Panc1 (cell line): ENCODE data around the gene HLA-DRB1.

ENCODE experiments used
- POLR2AphosphoS5 ChIP-seq: IDR thresholded peaks from 2 replicates; pipeline ENCODE4 v1.6.1; 2012; ENCODE audit warnings: mild to moderate bottlenecking, low read depth, low read length, moderate library complexity
- SIN3A ChIP-seq: IDR thresholded peaks from 2 replicates; pipeline ENCODE4 v1.6.1; 2012; ENCODE audit warnings: low read depth, mild to moderate bottlenecking, low read length, moderate library complexity, borderline replicate concordance; ENCODE audit not compliant: insufficient read depth
- TF ChIP-seq, protein P1 (sequence below): fragments of 450-650 bp; IDR thresholded peaks from 2 replicates; pipeline ENCODE4 v1.5.1; 2017; ENCODE audit warnings: mild to moderate bottlenecking
- TF ChIP-seq, protein P2 (sequence below), 2 experiments: IDR thresholded peaks; 2 replicates each; pipeline ENCODE4 v1.6.1; 2011 to 2012; ENCODE audit warnings: low read depth in 2 of 2, control low read depth in 1 of 2, low read length in 1 of 2, mild to moderate bottlenecking in 1 of 2, moderate library complexity in 1 of 2; ENCODE audit not compliant: insufficient read depth in 1 of 2

DNA sequence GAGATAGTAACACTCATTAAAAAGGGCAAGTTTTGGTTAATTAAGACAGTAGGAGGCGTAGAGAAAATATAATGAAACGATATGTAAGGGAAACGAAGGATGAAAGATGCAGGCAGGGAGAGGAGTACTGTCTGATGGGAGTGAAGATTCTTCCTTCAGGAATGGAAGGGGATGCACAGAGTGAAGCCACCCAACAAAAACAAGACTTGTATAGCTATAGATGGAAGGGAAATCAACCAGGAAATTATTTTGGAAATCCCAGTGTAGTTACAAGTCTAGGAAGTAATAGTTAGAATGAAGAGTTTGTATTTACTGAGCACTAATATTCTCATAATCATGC lies 19.7 kb upstream of the HLA-DRB1 start:
- TF ChIP-seq, protein P1, sequence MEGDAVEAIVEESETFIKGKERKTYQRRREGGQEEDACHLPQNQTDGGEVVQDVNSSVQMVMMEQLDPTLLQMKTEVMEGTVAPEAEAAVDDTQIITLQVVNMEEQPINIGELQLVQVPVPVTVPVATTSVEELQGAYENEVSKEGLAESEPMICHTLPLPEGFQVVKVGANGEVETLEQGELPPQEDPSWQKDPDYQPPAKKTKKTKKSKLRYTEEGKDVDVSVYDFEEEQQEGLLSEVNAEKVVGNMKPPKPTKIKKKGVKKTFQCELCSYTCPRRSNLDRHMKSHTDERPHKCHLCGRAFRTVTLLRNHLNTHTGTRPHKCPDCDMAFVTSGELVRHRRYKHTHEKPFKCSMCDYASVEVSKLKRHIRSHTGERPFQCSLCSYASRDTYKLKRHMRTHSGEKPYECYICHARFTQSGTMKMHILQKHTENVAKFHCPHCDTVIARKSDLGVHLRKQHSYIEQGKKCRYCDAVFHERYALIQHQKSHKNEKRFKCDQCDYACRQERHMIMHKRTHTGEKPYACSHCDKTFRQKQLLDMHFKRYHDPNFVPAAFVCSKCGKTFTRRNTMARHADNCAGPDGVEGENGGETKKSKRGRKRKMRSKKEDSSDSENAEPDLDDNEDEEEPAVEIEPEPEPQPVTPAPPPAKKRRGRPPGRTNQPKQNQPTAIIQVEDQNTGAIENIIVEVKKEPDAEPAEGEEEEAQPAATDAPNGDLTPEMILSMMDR, result no peak
- TF ChIP-seq POLR2AphosphoS5 (no peak), SIN3A (no peak)
- TF ChIP-seq, protein P2, sequence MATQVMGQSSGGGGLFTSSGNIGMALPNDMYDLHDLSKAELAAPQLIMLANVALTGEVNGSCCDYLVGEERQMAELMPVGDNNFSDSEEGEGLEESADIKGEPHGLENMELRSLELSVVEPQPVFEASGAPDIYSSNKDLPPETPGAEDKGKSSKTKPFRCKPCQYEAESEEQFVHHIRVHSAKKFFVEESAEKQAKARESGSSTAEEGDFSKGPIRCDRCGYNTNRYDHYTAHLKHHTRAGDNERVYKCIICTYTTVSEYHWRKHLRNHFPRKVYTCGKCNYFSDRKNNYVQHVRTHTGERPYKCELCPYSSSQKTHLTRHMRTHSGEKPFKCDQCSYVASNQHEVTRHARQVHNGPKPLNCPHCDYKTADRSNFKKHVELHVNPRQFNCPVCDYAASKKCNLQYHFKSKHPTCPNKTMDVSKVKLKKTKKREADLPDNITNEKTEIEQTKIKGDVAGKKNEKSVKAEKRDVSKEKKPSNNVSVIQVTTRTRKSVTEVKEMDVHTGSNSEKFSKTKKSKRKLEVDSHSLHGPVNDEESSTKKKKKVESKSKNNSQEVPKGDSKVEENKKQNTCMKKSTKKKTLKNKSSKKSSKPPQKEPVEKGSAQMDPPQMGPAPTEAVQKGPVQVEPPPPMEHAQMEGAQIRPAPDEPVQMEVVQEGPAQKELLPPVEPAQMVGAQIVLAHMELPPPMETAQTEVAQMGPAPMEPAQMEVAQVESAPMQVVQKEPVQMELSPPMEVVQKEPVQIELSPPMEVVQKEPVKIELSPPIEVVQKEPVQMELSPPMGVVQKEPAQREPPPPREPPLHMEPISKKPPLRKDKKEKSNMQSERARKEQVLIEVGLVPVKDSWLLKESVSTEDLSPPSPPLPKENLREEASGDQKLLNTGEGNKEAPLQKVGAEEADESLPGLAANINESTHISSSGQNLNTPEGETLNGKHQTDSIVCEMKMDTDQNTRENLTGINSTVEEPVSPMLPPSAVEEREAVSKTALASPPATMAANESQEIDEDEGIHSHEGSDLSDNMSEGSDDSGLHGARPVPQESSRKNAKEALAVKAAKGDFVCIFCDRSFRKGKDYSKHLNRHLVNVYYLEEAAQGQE (IDR thresholded peaks at IDR 0.05; ENCODE audit: insufficient read depth in 1 of 2, low read depth in 2 of 2, low read length in 1 of 2), result no peak
